PC-9 (cell line): ENCODE results near the gene CTAGE1. TPM values are rescaled to one million over a fixed set of nuclear protein-coding genes. Genes with fewer than 3 reads are reported as not detected.

Source experiments
- BruUV-seq: library from RNA; stranded (reverse); fragments of 400-500 nt; replicated peaks from 2 replicates; lab custom pipeline; 2021; lab: Mats Ljungman, UMichigan
- CTCF ChIA-PET: fragments of 300-600 bp; sonication (Branson Sonifier 250); formaldehyde crosslinking; loops from one replicate; lab custom pipeline; 2022; ENCODE audit warnings: antibody characterized with exemption; lab: Charles Lee
- POLR2A ChIA-PET: fragments of 300-600 bp; sonication (Branson Sonifier 250); formaldehyde crosslinking; loops from one replicate; lab custom pipeline; 2022; ENCODE audit warnings: antibody characterized with exemption; ENCODE audit not compliant: unreplicated experiment; lab: Charles Lee
- DNase-seq, 2 experiments: peaks; one replicate each; pipeline versions ENCODE4 v3.0.0 to v3.0.0-alpha.2; 2015 to 2022; ENCODE audit warnings: mixed read lengths in 1 of 2
- H2AFZ ChIP-seq: fragments of 200-600 bp; sonication (generic); 2 replicates; pipeline ENCODE4 v1.8.1; 2017; ENCODE audit warnings: antibody characterized with exemption
- H3F3A ChIP-seq: fragments of 200-600 bp; sonication (generic); 2 replicates; pipeline ENCODE4 v1.8.1; 2017; ENCODE audit warnings: antibody characterized with exemption, mild to moderate bottlenecking, low read depth; ENCODE audit not compliant: insufficient read depth
- H3K27ac ChIP-seq: fragments of 200-600 bp; sonication (generic); 2 replicates; pipeline ENCODE4 v1.6.1; 2016; ENCODE audit warnings: mixed run types
- H3K27me3 ChIP-seq: fragments of 200-600 bp; sonication (generic); 2 replicates; pipeline ENCODE4 v1.6.1; 2016; ENCODE audit warnings: low read depth, mixed run types; ENCODE audit not compliant: insufficient read depth
- H3K36me3 ChIP-seq: fragments of 200-600 bp; sonication (generic); 2 replicates; pipeline ENCODE4 v1.6.1; 2016; ENCODE audit warnings: low read depth, mixed run types
- H3K4me1 ChIP-seq: fragments of 200-600 bp; sonication (generic); replicated peaks from 2 replicates; pipeline ENCODE4 v1.6.1; 2016; ENCODE audit warnings: mixed run types; ENCODE audit not compliant: insufficient read depth
- H3K4me2 ChIP-seq: fragments of 200-600 bp; sonication (generic); 2 replicates; pipeline ENCODE4 v1.6.1; 2017; ENCODE audit warnings: mixed run types
- H3K4me3 ChIP-seq: fragments of 200-600 bp; sonication (generic); 2 replicates; pipeline ENCODE4 v1.6.1; 2016; ENCODE audit warnings: mixed run types
- H3K79me2 ChIP-seq: fragments of 200-600 bp; sonication (generic); 2 replicates; pipeline ENCODE4 v1.6.1; 2017; ENCODE audit warnings: low read depth, mixed run types
- H3K9me2 ChIP-seq: fragments of 200-600 bp; sonication (generic); 2 replicates; pipeline ENCODE4 v1.8.1; 2017; ENCODE audit warnings: mild to moderate bottlenecking; ENCODE audit not compliant: insufficient read depth
- H3K9me3 ChIP-seq: fragments of 200-600 bp; sonication (generic); 2 replicates; pipeline ENCODE4 v1.8.1; 2016; ENCODE audit warnings: low read depth; ENCODE audit not compliant: insufficient read depth
- H4K20me1 ChIP-seq: fragments of 200-600 bp; sonication (generic); 2 replicates; pipeline ENCODE4 v1.8.1; 2017; ENCODE audit not compliant: insufficient read depth
- EZH2 ChIP-seq: fragments of 200-600 bp; sonication (generic); IDR thresholded peaks from 2 replicates; pipeline ENCODE4 v1.8.0; 2017; ENCODE audit warnings: antibody characterized with exemption, low read depth
- intact Hi-C: fragments of 100-400 bp; cut with micrococcal nuclease; formaldehyde crosslinking; loops from one replicate; pipeline ENCODE4 v1.10.0; 2022; ENCODE audit not compliant: unreplicated experiment
- total RNA-seq: library from RNA; stranded (reverse); gene quantifications from 2 replicates; pipeline ENCODE4 v1.2.3, GENCODE V29; 2021
- TF ChIP-seq, protein P1 (sequence below): fragments of 200-600 bp; sonication (generic); conservative IDR thresholded peaks from 2 replicates; pipeline ENCODE4 v1.6.1; 2017; ENCODE audit warnings: mixed run types, antibody characterized with exemption, mild to moderate bottlenecking, moderate library complexity

CTAGE1 gene
- total RNA-seq, 1 experiment from 2014 or later = not detected

GRCh38 chr18:22422909-22423548 lies 5.3 kb upstream of the CTAGE1 start:
- BruUV-seq = no TSS peak
- intact Hi-C loops = no loop called here
- no peaks in the 10 kb centered on the region for H3K36me3 ChIP-seq
- no peaks in the 10 kb centered on the region for H3K4me1 ChIP-seq
- no peak overlapping the region for H3K4me2 ChIP-seq
- no peak overlapping the region for H2AFZ ChIP-seq
- no peaks in the 10 kb centered on the region for H4K20me1 ChIP-seq
- H3K9me2 ChIP-seq = no peaks in the 10 kb centered on the region
- H3F3A ChIP-seq = no peaks in the 10 kb centered on the region
- H3K9me3 ChIP-seq = no peaks in the 10 kb centered on the region
- POLR2A ChIA-PET = interaction anchor here (0.6 kb wide), 1 partner anchor 1449 kb away, joined by 3 read pairs; no protein-coding TSS in a partner anchor
- no peak for DNase-seq
- CTCF ChIA-PET = no interaction called here
- no peak overlapping the region for H3K27ac ChIP-seq
- no peaks in the 10 kb centered on the region for H3K27me3 ChIP-seq
- H3K79me2 ChIP-seq = no peaks in the 10 kb centered on the region
- TF ChIP-seq, protein P1, sequence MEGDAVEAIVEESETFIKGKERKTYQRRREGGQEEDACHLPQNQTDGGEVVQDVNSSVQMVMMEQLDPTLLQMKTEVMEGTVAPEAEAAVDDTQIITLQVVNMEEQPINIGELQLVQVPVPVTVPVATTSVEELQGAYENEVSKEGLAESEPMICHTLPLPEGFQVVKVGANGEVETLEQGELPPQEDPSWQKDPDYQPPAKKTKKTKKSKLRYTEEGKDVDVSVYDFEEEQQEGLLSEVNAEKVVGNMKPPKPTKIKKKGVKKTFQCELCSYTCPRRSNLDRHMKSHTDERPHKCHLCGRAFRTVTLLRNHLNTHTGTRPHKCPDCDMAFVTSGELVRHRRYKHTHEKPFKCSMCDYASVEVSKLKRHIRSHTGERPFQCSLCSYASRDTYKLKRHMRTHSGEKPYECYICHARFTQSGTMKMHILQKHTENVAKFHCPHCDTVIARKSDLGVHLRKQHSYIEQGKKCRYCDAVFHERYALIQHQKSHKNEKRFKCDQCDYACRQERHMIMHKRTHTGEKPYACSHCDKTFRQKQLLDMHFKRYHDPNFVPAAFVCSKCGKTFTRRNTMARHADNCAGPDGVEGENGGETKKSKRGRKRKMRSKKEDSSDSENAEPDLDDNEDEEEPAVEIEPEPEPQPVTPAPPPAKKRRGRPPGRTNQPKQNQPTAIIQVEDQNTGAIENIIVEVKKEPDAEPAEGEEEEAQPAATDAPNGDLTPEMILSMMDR = no peak
- TF ChIP-seq EZH2 = no peak
- no peak overlapping the region for H3K4me3 ChIP-seq

GRCh38 chr18:22420652-22421051 lies 2.9 kb upstream of the CTAGE1 start:
- ChIA-PET POLR2A (no interaction called here), CTCF (no interaction called here)
- no peak for TF ChIP-seq EZH2
- TF ChIP-seq, protein P1 = no peak

GRCh38 chr18:22412176-22412911 lies 5.4 kb downstream of the CTAGE1 start:
- no TSS peak for BruUV-seq
- Histone ChIP-seq H3K9me3 (no peaks in the 10 kb centered on the region), H3K27ac (no peak overlapping the region), H3K4me2 (no peak overlapping the region), H3K36me3 (no peaks in the 10 kb centered on the region), H4K20me1 (no peaks in the 10 kb centered on the region), H3F3A (no peaks in the 10 kb centered on the region; the same call in 1 of the 2 replicates), H3K27me3 (no peaks in the 10 kb centered on the region), H3K9me2 (no peaks in the 10 kb centered on the region), H3K4me1 (peaks cover 8% of the 10 kb centered on the region; the same call in 1 of the 2 replicates), H3K79me2 (no peaks in the 10 kb centered on the region), H2AFZ (no peak overlapping the region), H3K4me3 (no peak overlapping the region)
- POLR2A ChIA-PET = no interaction called here
- TF ChIP-seq, protein P1 = no peak
- TF ChIP-seq EZH2 = no peak
- CTCF ChIA-PET = no interaction called here
- intact Hi-C loops = no loop called here
- peak in 1 of 2 experiments; percentile 69 for DNase-seq

More at GRCh38 chr18:22420652-22421051, 2.9 kb upstream of the CTAGE1 start:
- no peaks in the 10 kb centered on the region for H3K9me2 ChIP-seq
- DNase-seq = no peak
- H3K36me3 ChIP-seq = no peaks in the 10 kb centered on the region
- no peaks in the 10 kb centered on the region for H3F3A ChIP-seq
- H3K79me2 ChIP-seq = no peaks in the 10 kb centered on the region
- H2AFZ ChIP-seq = no peak overlapping the region
- no peaks in the 10 kb centered on the region for H3K9me3 ChIP-seq
- no peaks in the 10 kb centered on the region for H3K4me1 ChIP-seq
- H3K27me3 ChIP-seq = no peaks in the 10 kb centered on the region
- no peak overlapping the region for H3K4me3 ChIP-seq
- intact Hi-C loops = no loop called here
- no peak overlapping the region for H3K27ac ChIP-seq
- H3K4me2 ChIP-seq = no peak overlapping the region
- H4K20me1 ChIP-seq = no peaks in the 10 kb centered on the region
- BruUV-seq = no TSS peak
